Uterus (tissue), 4 donors: ENCODE measurements around the gene FKRP. TPM values are rescaled to one million over a fixed set of nuclear protein-coding genes. Genes with fewer than 3 reads are reported as not detected.
"Not testable (repeated sequence)": the region's sequence is repeated elsewhere in the genome, so short reads cannot be mapped to it uniquely, and the experiment has no call there.

Source experiments
- DNase-seq, 2 donors: peaks; one replicate each; pipeline ENCODE4 v3.0.0-alpha.2; 2019 to 2020
- H3K27ac ChIP-seq, 2 donors: fragments of 200-600 bp; sonication (generic); 1 replicate in 1 of 2; 2 replicates in 1 of 2; pipeline ENCODE4 v1.5.1; 2016 to 2018
- H3K27me3 ChIP-seq, 2 donors: fragments of 200-600 bp; sonication (generic); one replicate each; pipeline ENCODE4 v1.5.1; 2018 to 2019; ENCODE audit warnings: control low read depth in 1 of 2
- H3K36me3 ChIP-seq, 2 donors: fragments of 200-600 bp; sonication (generic); one replicate each; pipeline ENCODE4 v1.5.1; 2019; ENCODE audit warnings: control low read depth in 1 of 2
- H3K4me1 ChIP-seq, 2 donors: fragments of 200-600 bp; sonication (generic); one replicate each; pipeline ENCODE4 v1.5.1; 2018 to 2019; ENCODE audit warnings: control low read depth in 1 of 2
- H3K4me3 ChIP-seq, 2 donors: fragments of 200-600 bp; sonication (generic); 1 replicate in 1 of 2; 2 replicates in 1 of 2; pipeline ENCODE4 v1.5.1; 2018 to 2019; ENCODE audit warnings: mild to moderate bottlenecking in 1 of 2
- H3K9me3 ChIP-seq, 2 donors: fragments of 200-600 bp; sonication (generic); one replicate each; pipeline ENCODE4 v1.5.1; 2019; ENCODE audit warnings: control low read depth in 1 of 2
- POLR2A ChIP-seq, 2 donors: fragments of 450-650 bp; IDR thresholded peaks; one replicate each; pipeline ENCODE4 v1.6.1; 2016; ENCODE audit warnings: antibody characterized with exemption in 2 of 2, mild to moderate bottlenecking in 1 of 2, moderate library complexity in 1 of 2
- intact Hi-C: fragments of 100-400 bp; cut with DNase I; formaldehyde crosslinking; loops from one replicate; pipeline ENCODE4 v1.15.1; 2023; ENCODE audit warnings: low total_unique reads
- total RNA-seq, 4 donors: library from RNA; depleted of rRNA in 3 of 4; stranded (reverse); fragments of >200 nt in 3 of 4; gene quantifications; one replicate each; pipeline versions ENCODE4 v1.1.0 to v1.2.4, GENCODE V29; 2014 to 2023
- TF ChIP-seq, protein P1 (sequence below), 4 experiments: fragments of 200-600 bp in 2 of 4; fragments of 450-650 bp in 2 of 4; sonication (generic) in 2 of 4; IDR thresholded peaks; one replicate each; pipeline ENCODE4 v1.5.1; 2016 to 2019; ENCODE audit warnings: antibody characterized with exemption in 4 of 4, mild to moderate bottlenecking in 2 of 4, moderate library complexity in 1 of 4
- donor health status: DM: yes; HTN: yes; CAD: no.

The FKRP gene
- total RNA-seq, 4 donors from 2014 or later = 7.4 to 154 (median 22.1) TPM

DNA sequence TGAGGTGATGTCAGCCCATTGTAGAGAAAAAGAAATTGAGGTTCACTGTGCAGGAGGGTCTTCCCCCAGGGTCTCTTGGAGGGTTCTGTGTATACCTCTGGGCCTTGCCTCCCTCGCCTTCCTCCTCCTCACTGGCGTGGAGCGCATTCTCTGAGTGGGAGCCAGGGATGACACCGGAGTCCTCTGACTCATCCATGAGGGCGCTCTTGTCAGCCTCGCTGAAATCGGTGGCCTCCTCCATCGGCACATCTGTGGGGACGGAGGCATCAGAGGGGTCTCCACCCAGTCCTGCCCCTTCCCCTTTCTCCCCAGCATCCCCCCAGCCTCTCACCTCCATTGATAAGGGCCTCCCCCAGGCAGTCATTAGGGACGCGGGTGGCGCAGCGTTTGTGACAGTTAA is 45.2 kb upstream of the FKRP start:
- TF ChIP-seq, protein P1, sequence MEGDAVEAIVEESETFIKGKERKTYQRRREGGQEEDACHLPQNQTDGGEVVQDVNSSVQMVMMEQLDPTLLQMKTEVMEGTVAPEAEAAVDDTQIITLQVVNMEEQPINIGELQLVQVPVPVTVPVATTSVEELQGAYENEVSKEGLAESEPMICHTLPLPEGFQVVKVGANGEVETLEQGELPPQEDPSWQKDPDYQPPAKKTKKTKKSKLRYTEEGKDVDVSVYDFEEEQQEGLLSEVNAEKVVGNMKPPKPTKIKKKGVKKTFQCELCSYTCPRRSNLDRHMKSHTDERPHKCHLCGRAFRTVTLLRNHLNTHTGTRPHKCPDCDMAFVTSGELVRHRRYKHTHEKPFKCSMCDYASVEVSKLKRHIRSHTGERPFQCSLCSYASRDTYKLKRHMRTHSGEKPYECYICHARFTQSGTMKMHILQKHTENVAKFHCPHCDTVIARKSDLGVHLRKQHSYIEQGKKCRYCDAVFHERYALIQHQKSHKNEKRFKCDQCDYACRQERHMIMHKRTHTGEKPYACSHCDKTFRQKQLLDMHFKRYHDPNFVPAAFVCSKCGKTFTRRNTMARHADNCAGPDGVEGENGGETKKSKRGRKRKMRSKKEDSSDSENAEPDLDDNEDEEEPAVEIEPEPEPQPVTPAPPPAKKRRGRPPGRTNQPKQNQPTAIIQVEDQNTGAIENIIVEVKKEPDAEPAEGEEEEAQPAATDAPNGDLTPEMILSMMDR (IDR thresholded peaks at IDR 0.05) = no peak
- no peak for TF ChIP-seq POLR2A (IDR thresholded peaks at IDR 0.05)
- H3K4me3 ChIP-seq = no peak overlapping the region
- H3K36me3 ChIP-seq = no peaks in the 10 kb centered on the region
- intact Hi-C loops = no loop called here
- no peak for DNase-seq
- no peak overlapping the region for H3K27ac ChIP-seq
- no peaks in the 10 kb centered on the region for H3K9me3 ChIP-seq
- no peaks in the 10 kb centered on the region for H3K4me1 ChIP-seq
- H3K27me3 ChIP-seq = no peaks in the 10 kb centered on the region

DNA sequence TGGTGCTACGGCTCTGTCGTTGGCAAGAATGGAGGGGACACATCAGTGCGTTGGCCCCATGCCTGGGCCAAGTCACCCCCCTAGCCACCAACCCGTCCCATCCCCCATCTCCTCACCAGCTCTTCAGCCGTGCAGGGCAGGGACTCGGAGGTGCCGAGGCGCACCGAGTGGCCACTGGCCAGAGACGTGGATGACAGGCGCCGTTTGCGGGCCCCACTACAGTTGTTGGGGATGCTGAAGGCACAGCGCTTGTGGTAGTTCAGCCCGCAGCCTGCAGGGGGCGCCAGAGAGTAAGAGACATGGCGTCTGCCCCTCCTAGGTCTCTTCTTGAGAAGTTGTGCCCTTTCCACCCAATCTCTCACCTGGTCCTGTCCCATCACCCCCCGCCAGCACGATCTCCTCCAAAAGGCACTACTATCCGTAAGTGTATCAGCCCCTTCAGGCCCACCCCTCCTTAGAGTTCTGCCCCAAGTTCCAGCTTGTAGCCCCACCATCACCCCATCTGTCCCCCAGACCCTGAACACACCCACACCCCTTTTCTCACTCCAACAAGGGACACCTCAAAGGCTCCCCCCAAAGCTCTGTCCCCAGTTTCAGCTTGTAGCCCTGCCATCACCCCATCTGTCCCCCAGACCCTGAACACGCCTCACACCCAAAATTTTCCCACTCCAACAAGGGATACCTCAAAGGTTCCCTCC is 41.3 kb upstream of the FKRP start:
- Histone ChIP-seq H3K9me3 (no peaks in the 10 kb centered on the region), H3K36me3 (no peaks in the 10 kb centered on the region), H3K4me3 (no peak overlapping the region), H3K27me3 (no peaks in the 10 kb centered on the region), H3K27ac (no peak overlapping the region), H3K4me1 (no peaks in the 10 kb centered on the region)
- peak; percentile 73 to 75 for DNase-seq
- intact Hi-C loops = no loop called here
- no peak for TF ChIP-seq POLR2A (IDR thresholded peaks at IDR 0.05)
- TF ChIP-seq, protein P1 (IDR thresholded peaks at IDR 0.05) = peak; percentile 84 to 98 (median 88)

DNA sequence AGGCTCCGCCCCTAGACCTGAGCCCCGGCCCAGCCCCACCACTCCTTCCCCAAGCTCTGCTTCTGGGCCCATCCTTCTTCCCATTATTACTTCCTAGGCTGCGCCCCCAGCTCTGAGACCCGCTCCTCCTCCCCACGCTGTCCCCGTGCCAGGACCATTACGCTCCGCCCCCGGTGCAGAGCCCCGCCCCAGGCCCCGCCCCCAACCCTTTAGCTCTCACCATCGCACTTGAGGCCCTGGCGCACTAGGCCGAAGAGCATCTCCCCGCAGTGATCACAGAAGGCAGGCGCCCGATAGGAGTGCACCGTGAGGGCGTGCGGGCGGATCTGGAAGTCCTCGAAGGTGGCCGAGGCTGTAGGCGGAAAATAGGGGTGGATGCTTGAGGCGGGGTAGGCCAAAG is 35.2 kb upstream of the FKRP start:
- Histone ChIP-seq H3K36me3 (no peaks in the 10 kb centered on the region), H3K4me1 (peaks cover 5 to 8% of the 10 kb centered on the region in 2 donors), H3K9me3 (no peaks in the 10 kb centered on the region)

DNA sequence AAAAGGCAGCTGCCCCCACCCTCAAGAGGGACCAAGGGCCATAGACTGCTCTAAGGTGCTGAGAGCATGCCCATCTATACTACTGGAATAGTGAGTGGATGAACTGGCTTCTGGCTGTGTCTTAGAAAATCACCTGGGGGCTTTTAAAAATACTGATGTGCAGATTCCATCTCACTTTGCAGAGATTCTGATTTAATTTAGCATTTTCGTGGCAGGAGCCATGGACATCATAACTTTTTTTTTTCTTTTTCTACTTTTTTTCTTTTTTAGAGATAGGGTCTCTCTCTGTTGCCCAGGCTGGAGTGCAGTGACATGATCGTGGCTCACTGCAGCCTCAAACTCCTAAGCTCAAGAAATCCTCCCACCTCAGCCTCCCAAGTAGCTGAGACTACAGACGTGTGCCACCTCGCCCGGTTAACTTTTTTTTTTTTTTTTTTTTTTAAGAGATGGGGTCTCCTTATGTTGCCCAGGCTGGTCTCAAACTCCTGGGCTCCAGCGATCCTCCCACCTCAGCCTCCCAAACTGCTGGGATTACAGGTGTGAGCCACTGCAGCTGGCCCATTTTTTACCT is 33.0 kb upstream of the FKRP start:
- intact Hi-C loops = not testable (repeated sequence)

More for the DNA sequence above, 35.2 kb upstream of the FKRP start:
- Histone ChIP-seq H3K27ac (no peak overlapping the region), H3K27me3 (no peaks in the 10 kb centered on the region), H3K4me3 (no peak overlapping the region)
- intact Hi-C loops = no loop called here
- TF ChIP-seq, protein P1 (IDR thresholded peaks at IDR 0.05) = no peak
- no peak for TF ChIP-seq POLR2A (IDR thresholded peaks at IDR 0.05)
- no peak for DNase-seq

DNA sequence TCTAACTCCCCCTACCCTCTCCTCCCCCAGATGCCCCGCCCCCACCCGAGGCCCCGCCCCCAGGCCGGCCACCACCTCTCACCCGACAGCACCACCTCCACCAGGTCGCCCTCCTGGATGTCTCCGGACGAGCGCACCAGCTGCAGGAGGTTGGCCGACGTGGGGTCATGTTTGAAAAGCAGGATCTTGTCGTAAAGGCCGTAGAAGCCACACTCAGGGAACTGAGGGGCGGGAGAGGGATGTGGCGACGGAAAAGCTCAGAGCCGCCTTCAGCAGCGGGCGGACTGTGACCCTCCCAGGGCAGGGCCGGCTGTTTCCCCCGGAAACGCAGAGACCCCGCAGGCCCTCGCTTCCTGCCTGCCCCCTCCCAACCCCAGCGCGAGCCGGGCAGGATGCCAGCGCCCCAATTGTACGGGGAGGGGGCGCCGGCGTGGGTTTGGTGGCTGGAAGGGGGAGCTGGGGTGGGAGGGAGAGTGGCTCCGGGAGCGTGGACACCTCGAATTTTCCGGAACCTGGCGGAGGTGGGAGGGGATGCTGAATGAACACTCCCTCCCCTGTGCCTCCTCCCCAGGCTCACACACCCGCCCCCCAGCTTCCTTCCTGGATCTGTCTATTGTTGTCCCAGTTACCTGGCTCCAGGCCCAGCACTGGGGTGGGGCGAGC is 31.9 kb upstream of the FKRP start:
- TF ChIP-seq, protein P1 (IDR thresholded peaks at IDR 0.05) = no peak
- TF ChIP-seq POLR2A (IDR thresholded peaks at IDR 0.05) = no peak
- Histone ChIP-seq H3K27me3 (no peaks in the 10 kb centered on the region), H3K4me3 (peak overlapping the region; percentile 64 to 71), H3K36me3 (no peaks in the 10 kb centered on the region), H3K9me3 (no peaks in the 10 kb centered on the region), H3K27ac (peak overlapping the region; percentile 90 to 92), H3K4me1 (peaks cover 8 to 9% of the 10 kb centered on the region in 2 donors)
- peak; percentile 89 to 95 for DNase-seq
- intact Hi-C loops = no loop called here

More for the DNA sequence above, 33.0 kb upstream of the FKRP start:
- not testable (repeated sequence) for H3K4me1 ChIP-seq, DNase-seq, H3K4me3 ChIP-seq, H3K9me3 ChIP-seq, H3K27me3 ChIP-seq, H3K36me3 ChIP-seq
- H3K27ac ChIP-seq = peak overlapping the region; percentile 28 to 90
